ENCODE measurements around the gene SAMD5. TPM values are rescaled to one million over a fixed set of nuclear protein-coding genes. Genes with fewer than 3 reads are reported as not detected.

Gene SAMD5
- total RNA-seq, 1 experiment from 2014 or later, result 0.23 TPM

- intact Hi-C loops (cut with micrococcal nuclease; ENCODE audit: unreplicated experiment) (no loop called here), in situ Hi-C loops (cut with HindIII; ENCODE audit: low pct_unique_long_range_greater_than_20kb, low sequenced_read_pairs) (no loop called here)
- Histone ChIP-seq H3K4me3 (ENCODE audit: low read depth in 2 of 2, low read length in 2 of 2) (no peak overlapping the region), H3K27me3 (ENCODE audit: control insufficient read depth, insufficient read depth, low read length) (no peaks in the 10 kb centered on the region), H3K27ac (ENCODE audit: low read length) (no peak overlapping the region), H3K4me1 (ENCODE audit: control insufficient read depth, insufficient read depth, low read length) (no peaks in the 10 kb centered on the region), H3K36me3 (ENCODE audit: control insufficient read depth, insufficient read depth, low read length) (no peaks in the 10 kb centered on the region), H3K9me3 (ENCODE audit: control insufficient read depth, insufficient read depth, low read depth, low read length) (no peaks in the 10 kb centered on the region)
- DNase-seq (ENCODE audit: low read depth, low spot score), result no peak
- ATAC-seq, result no peak
- no peak for TF ChIP-seq SIN3A (IDR thresholded peaks at IDR 0.05; ENCODE audit: borderline replicate concordance, insufficient read depth, low read depth, low read length)
- TF ChIP-seq REST (IDR thresholded peaks at IDR 0.05; ENCODE audit: insufficient read depth in 1 of 2, low read depth in 2 of 2, low read length in 1 of 2), result no peak
- TF ChIP-seq CTCF (IDR thresholded peaks at IDR 0.05), result no peak
- no peak for TF ChIP-seq POLR2AphosphoS5 (IDR thresholded peaks at IDR 0.05; ENCODE audit: low read depth, low read length)
- TF ChIP-seq TCF7L2 (IDR thresholded peaks at IDR 0.05; ENCODE audit: low read depth, low read length), result no peak
- ChIA-PET POLR2A (no interaction called here), CTCF (no interaction called here)
- BruUV-seq (replicated peaks), result no TSS peak
These were observed 45.8 kb downstream of the SAMD5 start for GRCh38 chr6:147554281-147554680.

- no peak for ATAC-seq
- no peak for DNase-seq (ENCODE audit: low read depth, low spot score)
- no peaks in the 10 kb centered on the region for H3K36me3 ChIP-seq (ENCODE audit: control insufficient read depth, insufficient read depth, low read length)
- H3K27ac ChIP-seq (ENCODE audit: low read length), result no peak overlapping the region
- intact Hi-C loops (cut with micrococcal nuclease; ENCODE audit: unreplicated experiment) (no loop called here), in situ Hi-C loops (cut with HindIII; ENCODE audit: low pct_unique_long_range_greater_than_20kb, low sequenced_read_pairs) (no loop called here)
- ChIA-PET CTCF (no interaction called here), POLR2A (no interaction called here)
- TF ChIP-seq REST (IDR thresholded peaks at IDR 0.05; ENCODE audit: insufficient read depth in 1 of 2, low read depth in 2 of 2, low read length in 1 of 2), result no peak
- no peak for TF ChIP-seq CTCF (IDR thresholded peaks at IDR 0.05)
- H3K27me3 ChIP-seq (ENCODE audit: control insufficient read depth, insufficient read depth, low read length), result no peaks in the 10 kb centered on the region
- no peaks in the 10 kb centered on the region for H3K4me1 ChIP-seq (ENCODE audit: control insufficient read depth, insufficient read depth, low read length)
- BruUV-seq (replicated peaks), result no TSS peak
- no peaks in the 10 kb centered on the region for H3K9me3 ChIP-seq (ENCODE audit: control insufficient read depth, insufficient read depth, low read depth, low read length)
- no peak overlapping the region for H3K4me3 ChIP-seq (ENCODE audit: low read depth in 2 of 2, low read length in 2 of 2)
These were observed 50.5 kb downstream of the SAMD5 start for GRCh38 chr6:147559006-147559405.

All from Panc1 (cell line).